ENCODE results near the gene LONRF2.
"Not testable (repeated sequence)": the region's sequence is repeated elsewhere in the genome, so short reads cannot be mapped to it uniquely, and the experiment has no call there.

The LONRF2 gene

DNA sequence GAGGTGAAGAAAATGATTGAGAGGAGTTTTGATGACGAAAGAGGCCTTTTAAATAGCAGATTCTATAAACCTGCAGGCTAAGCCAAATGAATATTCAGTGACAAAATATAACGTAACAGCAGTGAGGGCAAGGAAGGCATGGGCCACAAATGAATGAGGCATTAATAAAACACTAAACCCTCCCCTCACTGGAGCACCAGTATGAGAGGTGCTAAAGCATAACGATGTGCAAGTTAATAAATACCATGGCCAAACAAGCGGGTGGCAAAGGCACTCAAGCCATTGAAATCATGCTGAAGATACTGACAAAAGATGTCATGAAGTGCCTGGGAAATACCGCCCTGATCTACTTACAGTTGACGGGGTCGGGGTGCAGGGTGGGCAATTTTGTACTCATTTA is 30.2 kb upstream of the LONRF2 start:
- Histone ChIP-seq H3K27ac (no peak overlapping the region), H3K36me3 (no peaks in the 10 kb centered on the region), H3K9me3 (ENCODE audit: severe bottlenecking) (no peaks in the 10 kb centered on the region), H3K27me3 (ENCODE audit: insufficient read depth, low read depth, severe bottlenecking) (no peaks in the 10 kb centered on the region), H3K4me3 (ENCODE audit: low read depth, low read length) (no peak overlapping the region)
- TF ChIP-seq, protein P1, sequence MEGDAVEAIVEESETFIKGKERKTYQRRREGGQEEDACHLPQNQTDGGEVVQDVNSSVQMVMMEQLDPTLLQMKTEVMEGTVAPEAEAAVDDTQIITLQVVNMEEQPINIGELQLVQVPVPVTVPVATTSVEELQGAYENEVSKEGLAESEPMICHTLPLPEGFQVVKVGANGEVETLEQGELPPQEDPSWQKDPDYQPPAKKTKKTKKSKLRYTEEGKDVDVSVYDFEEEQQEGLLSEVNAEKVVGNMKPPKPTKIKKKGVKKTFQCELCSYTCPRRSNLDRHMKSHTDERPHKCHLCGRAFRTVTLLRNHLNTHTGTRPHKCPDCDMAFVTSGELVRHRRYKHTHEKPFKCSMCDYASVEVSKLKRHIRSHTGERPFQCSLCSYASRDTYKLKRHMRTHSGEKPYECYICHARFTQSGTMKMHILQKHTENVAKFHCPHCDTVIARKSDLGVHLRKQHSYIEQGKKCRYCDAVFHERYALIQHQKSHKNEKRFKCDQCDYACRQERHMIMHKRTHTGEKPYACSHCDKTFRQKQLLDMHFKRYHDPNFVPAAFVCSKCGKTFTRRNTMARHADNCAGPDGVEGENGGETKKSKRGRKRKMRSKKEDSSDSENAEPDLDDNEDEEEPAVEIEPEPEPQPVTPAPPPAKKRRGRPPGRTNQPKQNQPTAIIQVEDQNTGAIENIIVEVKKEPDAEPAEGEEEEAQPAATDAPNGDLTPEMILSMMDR (IDR thresholded peaks at IDR 0.05; ENCODE audit: low read depth, low read length): no peak
- DNase-seq: no peak

DNA sequence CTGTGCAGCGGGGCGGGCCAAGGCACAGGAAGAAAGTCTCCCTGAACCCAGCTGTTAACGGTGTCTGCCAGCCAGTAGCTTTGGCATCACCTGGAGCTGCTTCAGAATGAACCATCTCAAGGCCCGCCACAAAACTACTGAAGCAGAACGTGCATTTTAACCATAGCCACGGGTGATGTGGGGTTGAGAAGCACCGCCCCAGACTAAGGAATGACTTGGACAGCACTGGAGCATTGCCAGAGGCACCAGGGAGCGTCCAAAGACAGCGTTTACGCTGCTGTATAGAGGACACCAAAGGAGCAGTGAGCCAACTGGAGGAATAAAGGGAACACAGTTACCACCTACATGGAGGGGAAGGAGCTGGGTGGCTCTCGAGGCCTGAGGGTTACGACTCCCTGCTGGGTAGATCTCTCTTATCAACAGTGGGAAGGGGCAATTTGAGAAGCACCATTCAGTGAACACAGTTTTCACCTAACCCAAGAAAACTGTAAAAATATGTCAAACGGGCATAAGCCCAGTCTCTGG is 28.4 kb upstream of the LONRF2 start:
- no peak overlapping the region for H3K27ac ChIP-seq
- peaks cover 4% of the 10 kb centered on the region for H3K27me3 ChIP-seq (ENCODE audit: insufficient read depth, low read depth, severe bottlenecking)
- no peak for DNase-seq
- no peaks in the 10 kb centered on the region for H3K9me3 ChIP-seq (ENCODE audit: severe bottlenecking)
- H3K4me3 ChIP-seq (ENCODE audit: low read depth, low read length): no peak overlapping the region
- TF ChIP-seq, protein P1 (IDR thresholded peaks at IDR 0.05; ENCODE audit: low read depth, low read length): no peak
- no peaks in the 10 kb centered on the region for H3K36me3 ChIP-seq

DNA sequence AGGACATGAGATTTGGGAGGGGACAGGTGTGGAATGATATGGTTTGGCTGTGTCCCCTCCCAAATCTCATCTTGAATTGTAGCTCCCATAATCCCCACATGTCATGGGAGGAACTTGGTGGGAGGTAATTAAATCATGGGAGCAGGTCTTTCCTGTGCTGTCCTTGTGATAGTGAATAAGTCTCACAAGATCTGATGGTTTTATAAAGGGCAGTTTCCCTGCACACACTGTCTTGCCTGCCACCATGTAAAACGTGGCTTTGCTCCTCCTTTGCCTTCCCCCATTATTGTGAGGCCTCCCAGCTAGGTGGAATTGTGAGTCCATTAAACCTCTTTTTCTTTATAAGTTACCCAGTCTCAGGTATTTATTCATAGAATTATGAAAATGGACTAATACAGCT is 22.8 kb upstream of the LONRF2 start:
- not testable (repeated sequence) for H3K27ac ChIP-seq; H3K9me3 ChIP-seq (ENCODE audit: severe bottlenecking); DNase-seq; H3K36me3 ChIP-seq; H3K4me3 ChIP-seq (ENCODE audit: low read depth, low read length)
- H3K27me3 ChIP-seq (ENCODE audit: insufficient read depth, low read depth, severe bottlenecking): peaks cover 11% of the 10 kb centered on the region

DNA sequence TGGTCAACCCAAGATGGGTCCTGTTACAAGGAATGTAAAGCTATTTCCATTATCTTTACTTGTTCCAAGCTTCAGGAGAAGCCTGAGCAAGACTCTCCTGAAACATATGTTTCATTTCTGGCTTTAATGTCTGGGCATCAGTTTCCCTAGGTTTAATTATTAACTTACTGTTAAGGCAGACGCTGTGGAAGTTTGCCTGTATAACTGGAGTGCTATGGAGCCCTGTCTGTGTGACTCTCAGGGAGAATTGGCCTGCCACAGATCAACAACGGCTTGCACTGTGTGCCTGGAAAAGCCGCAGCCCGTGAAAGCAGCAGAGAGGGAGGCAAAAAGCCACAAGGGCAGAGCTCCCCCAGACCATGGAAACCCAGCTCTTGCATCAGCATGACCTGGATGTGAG is 22.1 kb upstream of the LONRF2 start:
- DNase-seq: no peak
- Histone ChIP-seq H3K27ac (no peak overlapping the region), H3K4me3 (ENCODE audit: low read depth, low read length) (no peak overlapping the region), H3K36me3 (no peaks in the 10 kb centered on the region), H3K27me3 (ENCODE audit: insufficient read depth, low read depth, severe bottlenecking) (peaks cover 11% of the 10 kb centered on the region), H3K9me3 (ENCODE audit: severe bottlenecking) (peaks cover 4% of the 10 kb centered on the region)
- TF ChIP-seq, protein P1 (IDR thresholded peaks at IDR 0.05; ENCODE audit: low read depth, low read length): no peak

DNA sequence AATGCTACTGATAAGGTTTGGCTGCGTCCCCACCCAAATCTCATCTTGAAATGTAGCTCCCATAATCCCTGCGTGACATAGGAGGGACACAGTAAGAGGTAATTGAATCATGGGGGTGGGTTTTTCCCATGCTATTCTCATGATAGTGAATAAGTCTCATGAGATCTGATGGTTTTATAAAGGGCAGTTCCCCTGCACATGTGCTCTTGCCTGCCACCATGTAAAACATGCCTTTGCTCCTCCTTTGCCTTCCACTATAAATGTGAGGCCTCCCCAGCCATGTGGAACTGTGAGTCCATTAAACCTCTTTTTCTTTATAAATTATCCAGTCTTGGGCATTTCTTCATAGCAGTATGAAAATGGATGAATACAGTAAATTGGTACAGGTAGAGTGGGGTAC is 20.2 kb upstream of the LONRF2 start:
- not testable (repeated sequence) for H3K27ac ChIP-seq; DNase-seq; H3K36me3 ChIP-seq; H3K4me3 ChIP-seq (ENCODE audit: low read depth, low read length); H3K9me3 ChIP-seq (ENCODE audit: severe bottlenecking)
- H3K27me3 ChIP-seq (ENCODE audit: insufficient read depth, low read depth, severe bottlenecking): peaks cover 11% of the 10 kb centered on the region

DNA sequence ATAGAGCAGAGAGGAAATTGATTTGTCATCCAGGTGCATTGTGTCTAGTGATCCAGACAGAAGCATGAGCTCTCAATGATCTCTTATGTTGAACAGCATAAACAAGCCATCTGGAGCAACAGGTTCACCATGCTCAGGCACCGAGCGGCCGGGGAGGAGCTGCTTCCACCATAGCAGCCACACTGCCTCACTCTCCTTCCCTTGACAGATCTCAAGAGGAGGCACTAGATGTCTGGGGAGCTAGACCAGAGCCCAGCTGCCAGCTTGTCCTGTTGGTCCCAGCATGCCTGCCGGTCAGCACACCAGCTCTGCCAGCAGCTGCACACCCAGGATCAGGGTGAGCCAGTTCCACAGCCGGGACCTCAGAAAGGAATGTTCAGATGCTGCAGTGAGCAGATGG is 17.5 kb upstream of the LONRF2 start:
- H3K27me3 ChIP-seq (ENCODE audit: insufficient read depth, low read depth, severe bottlenecking): peaks cover 14% of the 10 kb centered on the region
- no peak overlapping the region for H3K4me3 ChIP-seq (ENCODE audit: low read depth, low read length)
- TF ChIP-seq, protein P1 (IDR thresholded peaks at IDR 0.05; ENCODE audit: low read depth, low read length): no peak
- H3K9me3 ChIP-seq (ENCODE audit: severe bottlenecking): peaks cover 4% of the 10 kb centered on the region
- H3K27ac ChIP-seq: no peak overlapping the region
- DNase-seq: no peak
- no peaks in the 10 kb centered on the region for H3K36me3 ChIP-seq

DNA sequence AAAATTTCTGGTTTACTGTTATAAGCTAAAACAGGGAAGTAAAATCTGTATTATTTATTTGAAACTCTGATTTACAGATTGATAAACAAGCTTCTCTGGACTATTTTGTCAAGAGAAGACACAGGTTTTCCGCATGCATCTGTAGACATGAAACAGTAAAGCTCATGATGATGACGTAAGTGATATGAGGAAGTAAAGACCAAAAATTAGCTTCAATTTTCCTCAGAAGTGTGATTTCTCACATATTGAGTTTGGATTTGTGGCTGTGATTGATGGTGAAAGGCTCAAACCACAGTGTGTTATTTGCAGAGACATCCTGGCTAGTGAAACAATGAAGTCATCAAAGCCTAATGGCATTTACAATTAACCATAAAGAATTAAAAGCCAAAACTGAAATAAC is 12.6 kb upstream of the LONRF2 start:
- TF ChIP-seq, protein P1 (IDR thresholded peaks at IDR 0.05; ENCODE audit: low read depth, low read length): no peak
- H3K36me3 ChIP-seq: no peaks in the 10 kb centered on the region

More for the DNA sequence above, 12.6 kb upstream of the LONRF2 start:
- no peak for DNase-seq
- Histone ChIP-seq H3K27ac (no peak overlapping the region), H3K4me3 (ENCODE audit: low read depth, low read length) (no peak overlapping the region), H3K27me3 (ENCODE audit: insufficient read depth, low read depth, severe bottlenecking) (peaks cover 9% of the 10 kb centered on the region), H3K9me3 (ENCODE audit: severe bottlenecking) (no peaks in the 10 kb centered on the region)
